Measurements from ENCODE around the gene L3MBTL4.
"Not testable (repeated sequence)": the region's sequence is repeated elsewhere in the genome, so short reads cannot be mapped to it uniquely, and the experiment has no call there.

L3MBTL4 gene

GRCh38 chr18:6203791-6204190 lies 210.9 kb downstream of the L3MBTL4 start:
- in situ Hi-C loops (cut with MboI; ENCODE audit: low sequenced_read_pairs) = no loop called here

GRCh38 chr18:6202861-6203260 lies 211.8 kb downstream of the L3MBTL4 start:
- in situ Hi-C loops (cut with MboI; ENCODE audit: low sequenced_read_pairs) = no loop called here

GRCh38 chr18:6200204-6200774 lies 214.4 kb downstream of the L3MBTL4 start:
- in situ Hi-C loops (cut with MboI; ENCODE audit: low sequenced_read_pairs) = no loop called here

- in situ Hi-C loops (cut with MboI; ENCODE audit: low sequenced_read_pairs) = no loop called here
Observed at GRCh38 chr18:6199777-6200176, 214.9 kb downstream of the L3MBTL4 start.

GRCh38 chr18:6198585-6198984 lies 216.1 kb downstream of the L3MBTL4 start:
- in situ Hi-C loops (cut with MboI; ENCODE audit: low sequenced_read_pairs) = no loop called here

GRCh38 chr18:6194640-6195039 lies 220.1 kb downstream of the L3MBTL4 start:
- in situ Hi-C loops (cut with MboI; ENCODE audit: low sequenced_read_pairs) = no loop called here

- in situ Hi-C loops (cut with MboI; ENCODE audit: low sequenced_read_pairs) = not testable (repeated sequence)
Observed at GRCh38 chr18:6185782-6186181, 228.9 kb downstream of the L3MBTL4 start.

GRCh38 chr18:6174983-6175745 lies 239.5 kb downstream of the L3MBTL4 start:
- in situ Hi-C loops (cut with MboI; ENCODE audit: low sequenced_read_pairs) = no loop called here

GRCh38 chr18:6170604-6171003 lies 244.1 kb downstream of the L3MBTL4 start:
- in situ Hi-C loops (cut with MboI; ENCODE audit: low sequenced_read_pairs) = no loop called here

- in situ Hi-C loops (cut with MboI; ENCODE audit: low sequenced_read_pairs) = no loop called here
Observed at GRCh38 chr18:6161549-6161948, 253.2 kb downstream of the L3MBTL4 start.

- in situ Hi-C loops (cut with MboI; ENCODE audit: low sequenced_read_pairs) = no loop called here
Observed at GRCh38 chr18:6159426-6159825, 255.3 kb downstream of the L3MBTL4 start.

GRCh38 chr18:6158958-6159357 lies 255.8 kb downstream of the L3MBTL4 start:
- in situ Hi-C loops (cut with MboI; ENCODE audit: low sequenced_read_pairs) = no loop called here

- in situ Hi-C loops (cut with MboI; ENCODE audit: low sequenced_read_pairs) = no loop called here
Observed at GRCh38 chr18:6156446-6156845, 258.3 kb downstream of the L3MBTL4 start.

- in situ Hi-C loops (cut with MboI; ENCODE audit: low sequenced_read_pairs) = no loop called here
Observed at GRCh38 chr18:6155707-6156106, 259.0 kb downstream of the L3MBTL4 start.

GRCh38 chr18:6150430-6150829 lies 264.3 kb downstream of the L3MBTL4 start:
- in situ Hi-C loops (cut with MboI; ENCODE audit: low sequenced_read_pairs) = no loop called here

- in situ Hi-C loops (cut with MboI; ENCODE audit: low sequenced_read_pairs) = no loop called here
Observed at GRCh38 chr18:6146307-6146661, 268.4 kb downstream of the L3MBTL4 start.

- in situ Hi-C loops (cut with MboI; ENCODE audit: low sequenced_read_pairs) = no loop called here
Observed at GRCh38 chr18:6145645-6146306, 268.9 kb downstream of the L3MBTL4 start.

- in situ Hi-C loops (cut with MboI; ENCODE audit: low sequenced_read_pairs) = no loop called here
Observed at GRCh38 chr18:6139007-6139406, 275.7 kb downstream of the L3MBTL4 start.

GRCh38 chr18:6135901-6136300 lies 278.8 kb downstream of the L3MBTL4 start:
- in situ Hi-C loops (cut with MboI; ENCODE audit: low sequenced_read_pairs) = not testable (repeated sequence)

GRCh38 chr18:6135029-6135428 lies 279.7 kb downstream of the L3MBTL4 start:
- in situ Hi-C loops (cut with MboI; ENCODE audit: low sequenced_read_pairs) = not testable (repeated sequence)

- in situ Hi-C loops (cut with MboI; ENCODE audit: low sequenced_read_pairs) = no loop called here
Observed at GRCh38 chr18:6132751-6133368, 281.9 kb downstream of the L3MBTL4 start.

- in situ Hi-C loops (cut with MboI; ENCODE audit: low sequenced_read_pairs) = no loop called here
Observed at GRCh38 chr18:6120820-6121279, 293.9 kb downstream of the L3MBTL4 start.
